Epidermal melanocyte (primary cell): ENCODE measurements around the gene MIOS.

Experiments
- DNase-seq: peaks from one replicate; pipeline ENCODE4 v3.0.0; 2011; ENCODE audit warnings: low spot score; ENCODE audit not compliant: insufficient read length

The MIOS gene

DNA sequence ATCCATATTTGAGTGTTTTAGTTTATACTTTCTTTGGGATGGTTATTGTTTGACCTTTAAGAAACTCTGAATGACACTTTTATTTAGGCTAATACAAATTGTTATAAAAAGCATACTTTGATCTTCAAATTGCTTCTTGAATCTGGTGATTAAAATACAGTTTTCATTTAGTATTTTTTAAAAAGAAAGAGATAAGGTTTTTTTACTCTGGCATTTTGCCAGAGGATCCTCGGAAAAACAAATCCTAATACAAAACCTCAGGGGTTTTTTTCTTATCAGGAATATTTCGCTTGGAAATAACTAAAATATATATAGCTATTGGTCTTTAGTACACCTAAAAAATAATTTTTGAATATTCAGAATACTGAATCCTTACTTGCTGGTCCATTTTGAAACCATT is 17.0 kb downstream of the MIOS start:
- no peak for DNase-seq

DNA sequence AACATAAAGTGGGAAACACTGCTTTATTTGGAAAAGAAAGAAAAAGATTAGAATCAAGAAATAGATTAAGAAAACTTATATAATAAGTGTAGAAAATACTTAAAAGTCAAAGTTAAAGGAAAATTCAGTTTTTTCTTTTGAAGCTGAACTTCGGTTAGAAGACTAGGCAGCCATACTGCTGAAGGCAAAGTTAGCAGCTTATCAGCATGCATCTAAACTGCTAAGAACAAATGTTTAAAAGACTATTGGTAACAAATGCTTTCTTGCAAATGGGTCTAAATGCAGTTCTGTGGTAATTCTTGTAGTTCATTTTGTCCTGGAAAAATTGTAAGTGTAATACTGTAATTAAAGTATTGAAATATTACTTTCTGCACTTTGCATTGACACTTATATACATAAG is 18.0 kb downstream of the MIOS start:
- no peak for DNase-seq

DNA sequence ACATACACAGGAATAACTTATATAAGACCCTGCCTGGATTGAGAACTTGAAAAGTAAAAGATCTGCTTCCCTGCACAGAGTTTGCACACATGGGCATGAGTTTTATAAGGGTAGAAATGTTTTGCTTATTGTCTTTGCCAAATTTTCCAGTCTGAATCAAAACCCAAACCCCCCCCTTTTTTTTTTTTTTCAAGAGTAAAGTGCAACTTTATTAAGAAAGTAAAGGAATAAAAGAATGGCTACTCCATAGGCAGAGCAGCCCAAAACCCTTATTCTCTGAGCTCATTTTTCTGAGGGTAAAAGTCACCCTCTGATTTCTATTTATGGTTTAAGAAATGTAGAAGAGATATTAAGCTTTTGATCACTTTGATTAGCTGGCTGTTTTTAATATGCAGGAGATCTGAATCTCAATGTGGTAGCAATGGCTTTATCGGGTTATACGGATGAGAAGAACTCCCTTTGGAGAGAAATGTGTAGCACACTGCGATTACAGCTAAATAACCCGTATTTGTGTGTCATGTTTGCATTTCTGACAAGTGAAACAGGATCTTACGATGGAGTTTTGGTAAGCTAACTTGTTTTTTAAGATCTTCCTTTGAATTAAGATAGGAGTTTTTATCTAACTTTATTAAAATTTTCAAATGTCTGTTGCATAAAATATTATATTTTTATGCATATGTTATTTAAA is 18.7 kb downstream of the MIOS start:
- DNase-seq = no peak

DNA sequence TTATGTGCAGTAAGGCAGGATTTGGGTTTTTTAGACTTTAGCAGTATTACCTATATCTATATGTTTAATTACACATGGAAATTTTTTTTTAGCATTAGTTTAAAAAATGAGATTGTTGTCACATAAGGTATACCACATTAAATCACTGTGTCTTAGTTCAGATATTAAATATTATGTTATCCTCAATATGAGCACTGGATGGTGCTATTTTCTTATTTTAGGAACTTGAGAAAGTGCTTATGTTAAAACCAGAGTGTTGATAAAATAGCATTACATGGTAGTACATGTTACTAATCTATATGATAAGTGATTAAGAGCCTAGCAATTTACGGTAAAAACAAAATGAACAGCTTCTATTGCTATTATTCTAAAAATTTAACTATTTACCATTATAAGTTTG is 28.8 kb downstream of the MIOS start:
- no peak for DNase-seq

DNA sequence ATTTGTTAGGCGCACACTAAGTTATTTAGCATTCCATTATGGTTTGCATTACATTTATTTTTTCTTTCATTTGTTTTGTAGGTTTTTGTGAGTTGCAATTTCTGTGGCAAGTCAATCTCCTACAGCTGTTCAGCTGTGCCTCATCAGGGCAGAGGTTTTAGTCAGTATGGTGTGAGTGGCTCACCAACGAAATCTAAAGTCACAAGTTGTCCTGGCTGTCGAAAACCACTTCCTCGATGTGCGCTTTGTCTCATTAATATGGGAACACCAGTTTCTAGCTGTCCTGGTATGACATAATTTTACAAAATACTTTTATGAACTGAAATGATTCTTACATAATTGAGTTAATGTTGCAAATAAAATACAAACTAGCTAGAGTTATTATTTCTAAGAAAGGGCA is 29.5 kb downstream of the MIOS start:
- DNase-seq = no peak

DNA sequence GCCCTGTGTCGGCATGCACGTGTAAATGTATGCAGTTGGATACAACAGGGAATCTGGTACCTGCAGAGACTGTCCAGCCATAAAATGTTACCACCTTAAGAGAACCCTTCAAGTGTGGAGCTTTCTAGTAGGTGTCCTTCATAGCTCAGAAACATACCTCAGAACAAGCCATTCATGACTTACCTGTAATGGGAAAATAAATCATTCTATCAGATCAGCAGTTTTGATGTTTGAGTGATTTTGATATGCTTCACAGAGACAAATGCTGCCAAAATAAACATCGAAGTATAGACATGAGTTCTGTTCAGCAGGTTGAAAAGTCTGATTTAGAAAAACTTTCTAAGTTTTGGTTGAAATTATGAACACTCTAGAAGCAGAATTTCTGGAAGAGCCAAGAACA is 40.3 kb downstream of the MIOS start:
- no peak for DNase-seq

DNA sequence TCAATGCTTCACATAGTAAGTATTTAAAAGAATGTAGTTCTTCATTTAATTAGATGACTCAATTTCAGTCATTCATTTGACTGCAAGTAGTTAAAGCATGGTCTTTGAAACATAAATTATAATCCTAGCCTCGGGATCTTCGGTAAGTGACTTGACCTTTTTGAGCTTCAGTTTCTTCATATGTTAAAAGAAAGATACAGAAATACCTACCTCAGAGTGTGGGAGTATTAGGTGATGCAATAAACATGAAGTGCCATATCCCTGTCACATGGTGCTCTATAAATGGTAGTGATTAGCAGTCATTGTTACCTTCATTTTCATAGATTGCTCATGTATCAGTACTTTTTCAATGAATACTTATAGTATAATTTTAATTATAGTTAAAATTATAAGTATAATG is 42.6 kb downstream of the MIOS start:
- DNase-seq = no peak

DNA sequence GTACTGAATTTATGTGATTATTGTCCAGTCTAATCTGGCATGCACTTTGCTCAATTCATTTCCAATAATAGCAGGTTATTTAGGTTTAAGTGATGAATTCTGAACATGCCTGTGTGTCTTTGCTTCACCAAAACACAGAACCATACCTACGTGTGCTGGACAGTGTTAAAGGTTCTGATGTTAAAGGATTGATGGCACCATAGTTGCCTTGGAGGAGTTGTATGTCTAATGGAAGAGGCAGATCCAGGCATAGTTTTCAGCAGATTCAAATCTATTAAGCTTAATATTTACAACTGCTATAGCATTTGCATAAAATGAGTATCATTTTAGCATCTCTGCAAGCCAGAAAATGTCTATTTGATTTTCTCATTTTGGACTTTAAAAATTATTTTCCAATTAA is 45.8 kb downstream of the MIOS start:
- DNase-seq = no peak

DNA sequence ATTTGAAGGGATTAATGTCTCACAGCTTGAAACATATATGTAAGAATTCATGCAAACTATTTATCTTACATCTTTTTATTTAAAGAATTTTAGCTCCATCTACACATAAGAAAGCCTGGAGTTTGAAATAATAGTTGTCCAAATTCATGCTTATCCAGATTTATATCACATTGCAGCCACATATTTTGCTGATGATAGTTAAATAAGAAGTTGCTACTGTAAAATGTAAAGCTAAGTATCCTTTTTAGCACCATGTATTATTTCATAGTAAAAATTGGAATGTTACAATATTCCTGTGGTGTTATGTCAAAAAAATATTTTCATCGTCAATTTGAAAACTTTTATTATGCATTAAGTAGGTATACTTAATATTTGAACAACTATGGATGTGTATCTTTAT is 46.5 kb downstream of the MIOS start:
- DNase-seq = no peak

DNA sequence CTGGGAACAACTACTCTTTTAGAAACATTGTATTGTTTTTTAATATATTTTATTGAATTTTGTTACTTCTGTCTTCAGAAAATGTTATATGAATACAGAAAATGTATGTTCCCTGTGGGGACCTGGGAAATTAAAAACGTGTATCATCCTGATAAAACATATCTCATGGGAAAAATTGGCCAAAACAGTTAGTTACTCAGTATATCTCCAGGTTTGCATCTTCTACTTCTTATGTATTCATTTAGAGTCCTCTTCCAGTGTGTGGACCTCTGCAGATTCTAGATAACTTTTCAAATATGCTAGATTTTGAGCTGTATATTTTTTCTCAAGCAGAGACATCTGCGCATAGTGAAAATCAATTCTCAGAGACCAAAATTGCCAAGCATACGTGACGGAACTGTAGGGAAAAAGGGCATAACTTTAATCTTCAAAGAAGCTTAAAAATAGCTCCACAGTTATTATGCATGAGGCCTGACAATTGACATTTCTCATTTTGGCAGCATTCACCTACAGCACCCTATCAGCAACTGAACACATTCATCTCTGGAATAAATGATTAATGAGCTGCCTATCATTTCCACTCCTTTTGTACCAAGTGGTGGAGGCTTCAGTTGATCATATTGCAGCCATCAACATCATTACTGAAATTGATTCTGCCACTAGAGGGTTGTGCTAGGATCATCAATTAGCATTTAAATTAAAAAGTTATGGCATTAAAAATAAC is 47.5 kb downstream of the MIOS start:
- DNase-seq = no peak

DNA sequence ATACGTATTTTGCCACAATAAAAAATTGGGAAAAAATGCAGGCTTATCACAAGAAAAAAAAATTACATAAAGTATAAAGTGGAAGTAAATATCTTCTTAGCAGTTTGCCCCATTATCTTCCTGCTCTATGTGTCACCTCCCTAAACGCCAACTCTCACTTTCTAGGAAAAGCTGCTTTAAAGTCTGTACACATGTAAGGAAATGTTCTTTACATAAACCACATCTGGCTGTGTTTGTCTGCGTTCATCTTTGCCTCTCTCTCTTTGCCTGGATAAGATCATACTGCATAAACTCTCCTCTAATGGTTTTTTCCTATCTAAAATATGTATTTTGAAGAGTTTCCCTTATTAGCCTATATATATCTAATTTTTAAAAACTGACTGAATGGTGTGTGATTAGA is 50.9 kb downstream of the MIOS start:
- DNase-seq = no peak

DNA sequence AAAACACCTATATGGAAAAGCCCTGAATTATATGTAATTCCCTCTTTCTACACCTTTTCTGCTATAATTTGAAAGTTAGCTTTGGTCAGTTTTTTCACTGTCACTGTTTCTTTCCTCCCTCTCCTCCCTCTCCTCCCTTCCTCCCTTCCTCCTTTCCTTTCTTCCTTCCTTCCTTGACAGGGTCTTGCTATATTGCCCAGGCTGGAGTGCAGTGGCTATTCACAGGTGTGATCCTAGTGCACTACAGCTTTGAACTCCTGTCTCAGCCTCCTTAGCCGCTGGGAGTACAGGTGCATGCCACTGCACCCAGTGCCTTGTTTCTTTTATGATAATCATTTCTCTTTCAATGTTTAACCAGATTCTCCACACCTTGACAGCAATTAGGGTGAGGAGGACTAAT is 51.7 kb downstream of the MIOS start:
- DNase-seq = no peak

DNA sequence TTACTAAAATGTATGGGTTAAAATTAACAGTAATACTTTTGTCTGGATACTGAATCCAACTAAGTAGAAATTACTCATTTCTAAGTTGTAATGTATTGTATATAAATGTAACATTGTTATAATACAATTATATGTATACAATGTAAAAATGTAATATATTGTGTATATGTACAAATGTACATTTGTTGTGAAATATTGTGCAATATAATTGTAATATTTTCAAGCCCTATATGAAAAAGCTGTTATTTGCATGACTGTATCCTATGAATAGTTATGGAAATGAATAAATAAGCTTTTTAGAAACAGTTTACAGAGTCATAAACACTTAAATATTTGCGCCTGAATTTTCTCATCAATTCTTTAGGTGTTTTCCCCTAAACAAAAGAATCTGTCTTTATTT is 53.6 kb downstream of the MIOS start:
- no peak for DNase-seq

DNA sequence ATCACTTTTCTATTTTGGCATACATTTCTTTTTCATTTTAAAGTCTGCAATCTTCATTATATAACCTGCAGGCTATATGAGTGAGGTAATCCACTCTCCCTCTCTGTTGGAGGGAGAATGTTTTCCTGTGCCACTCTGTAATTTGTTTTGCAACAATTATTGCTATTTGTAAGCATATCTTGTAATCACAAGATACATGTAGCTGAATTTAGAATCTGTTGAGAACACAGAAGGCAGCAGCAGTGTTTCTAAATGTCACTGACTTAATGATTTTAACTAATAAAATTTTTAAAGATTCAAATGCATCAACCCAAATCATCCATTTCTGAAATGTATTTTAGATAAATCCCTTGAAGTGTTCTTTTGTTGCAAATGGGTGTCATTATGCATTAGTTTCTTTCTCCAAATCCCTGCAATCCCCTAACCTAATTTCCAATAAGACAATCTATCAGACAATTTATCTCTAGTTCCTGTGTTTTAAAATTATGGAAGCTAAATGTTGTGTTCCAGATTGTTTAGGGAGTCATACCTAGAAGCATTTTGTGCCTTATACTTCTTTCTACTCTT is 54.0 kb downstream of the MIOS start:
- DNase-seq = no peak

DNA sequence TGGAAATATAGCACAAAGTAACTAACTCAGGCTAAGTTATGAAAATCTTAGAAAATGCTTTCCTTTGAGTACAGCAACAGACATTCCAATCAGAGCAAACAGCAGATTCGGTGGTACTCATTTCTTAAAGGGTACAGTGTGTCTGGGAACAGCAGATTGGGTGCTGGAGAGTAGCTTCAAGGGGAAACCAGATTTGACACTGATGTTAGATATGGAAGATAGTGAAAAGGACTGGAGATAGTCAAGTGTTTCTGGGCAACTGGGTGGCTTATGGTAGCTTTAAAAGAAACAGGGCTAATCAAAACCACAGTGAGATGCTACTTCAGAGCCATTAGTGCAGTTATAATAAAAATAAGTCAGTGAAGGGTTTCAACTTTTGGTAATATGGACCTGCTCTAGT is 61.8 kb downstream of the MIOS start:
- DNase-seq = no peak

DNA sequence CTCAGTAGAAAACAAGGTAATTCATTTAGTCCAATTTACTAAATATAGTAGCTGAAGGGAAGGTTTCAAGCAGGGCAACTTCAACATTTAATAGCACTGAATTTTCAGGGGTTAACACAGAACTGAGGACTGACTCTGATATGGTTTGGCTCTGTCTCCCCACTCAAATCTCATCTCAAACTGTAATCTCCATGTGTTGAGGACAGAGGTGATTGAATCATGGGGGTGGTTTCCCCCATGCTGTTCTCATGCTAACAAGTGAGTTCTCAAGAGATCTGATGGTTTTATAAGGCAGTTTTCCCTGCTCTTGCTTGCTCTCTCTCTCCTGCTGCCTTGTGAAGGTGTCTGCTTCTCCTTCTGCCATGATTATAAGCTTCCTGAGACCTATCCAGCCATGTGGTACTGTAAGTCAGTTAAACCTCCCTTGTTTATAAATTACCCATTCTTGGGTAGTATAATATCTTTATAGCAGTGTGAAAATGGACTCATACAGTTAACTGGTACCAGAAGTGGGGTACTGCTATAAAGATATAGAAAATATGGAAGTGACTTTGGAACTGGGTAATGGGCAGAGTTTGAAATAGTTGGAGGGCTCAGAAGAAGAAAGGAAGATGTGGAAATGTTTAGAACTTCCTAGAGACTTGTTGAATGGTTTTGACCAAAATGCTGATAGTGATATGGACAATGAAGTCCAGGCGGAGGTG is 64.1 kb downstream of the MIOS start:
- DNase-seq = no peak

DNA sequence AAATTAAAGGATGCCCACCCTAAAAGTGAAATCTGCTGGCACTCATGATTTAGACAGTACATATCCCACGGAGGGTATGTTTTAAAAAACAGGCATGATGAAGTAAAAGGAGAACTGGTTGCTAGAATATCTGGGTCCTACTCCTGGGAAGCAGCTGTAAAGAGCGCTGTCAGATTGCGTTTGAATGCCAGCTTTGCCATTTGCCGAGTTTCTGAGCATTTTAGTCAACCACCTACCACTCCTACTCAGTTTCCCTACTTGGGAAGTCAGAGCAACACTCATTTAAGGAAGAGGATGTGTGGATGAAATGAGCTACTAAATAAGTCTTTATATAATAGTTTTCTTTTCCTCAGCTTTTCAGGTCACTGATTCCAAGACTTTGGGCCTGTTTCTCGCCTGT is 72.7 kb downstream of the MIOS start:
- no peak for DNase-seq

DNA sequence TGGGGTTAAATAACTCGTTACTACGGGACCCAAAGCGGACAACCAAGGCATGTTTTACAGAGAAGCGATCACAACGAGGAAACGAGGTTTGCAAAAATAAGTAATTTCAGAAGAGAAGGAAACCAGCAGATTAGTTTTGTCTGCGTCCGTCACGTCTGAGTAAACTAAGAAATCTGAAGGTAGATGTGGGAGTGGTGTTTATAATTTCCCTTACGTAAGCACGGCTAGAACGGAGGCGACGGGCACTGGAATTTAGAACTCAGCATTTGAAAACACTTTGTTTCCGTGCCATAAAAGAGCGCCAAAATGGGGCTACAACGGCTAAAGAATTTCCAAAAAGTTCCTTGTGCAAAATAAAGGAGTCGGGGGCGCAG is 73.2 kb downstream of the MIOS start:
- no peak for DNase-seq

DNA sequence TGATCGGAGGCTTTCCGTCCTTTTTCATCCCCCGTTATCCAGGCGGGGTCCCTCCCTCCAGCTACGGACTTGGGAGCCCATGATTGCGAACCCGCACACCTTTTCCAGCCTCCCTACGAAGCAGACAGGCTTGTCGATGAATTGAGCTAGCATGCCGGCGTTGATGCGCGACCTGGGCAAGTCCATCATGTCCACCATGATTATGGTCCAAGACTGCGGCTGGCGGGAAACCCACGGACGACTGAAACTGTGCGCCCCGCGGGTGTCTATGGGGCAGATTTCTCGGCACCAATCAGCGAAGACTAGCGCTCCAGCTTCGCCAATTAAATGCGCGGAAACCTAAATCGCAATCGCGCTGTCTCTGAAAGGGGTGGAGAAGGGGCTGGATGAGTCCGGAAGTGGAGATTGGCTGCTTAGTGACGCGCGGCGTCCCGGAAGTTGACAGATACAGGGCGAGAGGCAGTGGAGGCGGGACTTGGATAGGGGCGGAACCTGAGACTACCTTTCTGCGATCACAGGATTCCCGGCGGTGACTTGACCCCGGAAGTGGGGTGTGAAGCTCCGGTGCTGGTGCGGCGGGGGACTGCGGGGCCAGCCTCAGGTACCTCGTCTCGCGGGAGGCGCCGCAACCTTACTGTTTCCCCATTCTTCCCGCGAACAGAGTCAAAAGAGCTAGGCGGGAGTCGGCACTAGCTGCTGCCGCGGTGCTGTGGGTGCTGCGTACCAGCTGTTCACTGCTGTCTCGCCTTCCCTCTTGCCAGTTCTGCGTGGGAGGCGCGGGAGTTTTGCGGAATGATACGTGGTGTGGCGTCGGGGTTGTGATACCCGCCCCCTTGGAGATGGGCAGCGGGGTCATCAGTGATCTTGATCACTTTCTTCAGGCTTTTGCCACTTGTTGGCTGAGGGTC is 73.8 kb downstream of the MIOS start, which contains the start of gene UMAD1:
TSS of gene UMAD1 (plus strand) at position 532 of the 908 bp plus-strand sequence. CDS start 32,620 bp downstream, outside the sequence.
- DNase-seq = peak; percentile 83

DNA sequence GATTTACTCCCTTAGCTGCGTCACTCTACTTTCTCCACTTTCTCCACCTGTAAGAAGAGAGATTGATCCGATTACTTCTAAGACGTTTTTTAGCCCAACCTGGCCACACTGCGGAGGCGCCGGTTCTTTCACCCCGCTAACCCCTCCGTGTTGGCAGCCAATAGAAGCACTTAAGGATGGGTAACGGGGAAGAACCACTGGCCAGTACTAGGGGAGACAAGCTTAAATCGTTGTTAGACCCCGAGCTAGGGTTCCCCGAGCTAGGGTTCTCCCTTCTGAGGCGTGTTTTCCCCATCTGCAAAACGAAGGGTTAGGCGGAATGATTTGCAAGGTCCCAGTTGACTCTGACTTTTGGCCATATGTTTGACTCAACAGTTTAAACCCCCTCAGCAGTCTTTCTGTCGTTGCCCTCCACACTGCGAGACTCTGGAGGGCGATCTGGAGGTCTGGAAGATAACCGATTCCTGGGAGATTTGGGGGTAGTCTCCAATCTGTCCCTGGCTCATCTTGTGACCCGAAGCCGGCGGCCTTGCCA is 74.5 kb downstream of the MIOS start:
- DNase-seq = no peak

DNA sequence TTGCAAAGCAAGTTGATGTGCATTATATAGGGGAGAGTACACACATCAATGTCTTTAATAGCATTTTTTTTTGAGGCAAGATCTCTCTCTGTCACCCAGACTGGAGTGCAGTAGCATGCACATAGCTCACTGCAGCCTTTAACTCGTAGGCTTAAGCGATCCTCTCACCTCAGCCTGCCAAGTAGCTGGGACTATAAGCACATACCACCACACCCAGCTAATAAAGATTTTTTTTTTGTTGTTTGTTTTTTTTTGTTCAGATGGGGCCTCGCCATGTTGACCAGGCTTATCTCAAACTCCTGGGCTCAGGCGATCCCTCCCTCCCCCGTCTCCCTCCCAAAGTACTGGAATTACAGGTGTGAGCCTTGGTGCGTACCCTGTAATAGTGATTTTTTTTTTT is 75.4 kb downstream of the MIOS start:
- DNase-seq = no peak
